ENCODE results near the gene SSH2. TPM values are rescaled to one million over a fixed set of nuclear protein-coding genes. Genes with fewer than 3 reads are reported as not detected.

Gene SSH2
- total RNA-seq, 1 donor from 2014 or later, result 37.6 TPM

- peak overlapping the region; percentile 82 for H3K27ac ChIP-seq
- TF ChIP-seq POLR2A (IDR thresholded peaks at IDR 0.05), result peak in 1 of 2 donors; percentile 44
- peak in 1 of 2 donors; percentile 73 for TF ChIP-seq POLR2AphosphoS5 (IDR thresholded peaks at IDR 0.05; ENCODE audit: insufficient read depth in 1 of 2, low read depth in 1 of 2)
- no peak for TF ChIP-seq CTCF (IDR thresholded peaks at IDR 0.05)
- peaks cover 21% of the 10 kb centered on the region for H3K4me1 ChIP-seq
- H3K27me3 ChIP-seq, result no peaks in the 10 kb centered on the region
- H3K36me3 ChIP-seq, result no peaks in the 10 kb centered on the region
- H3K4me3 ChIP-seq, result peak overlapping the region; percentile 66 to 72
- intact Hi-C loops (cut with DNase I), result no loop called here
- no peak for DNase-seq (ENCODE audit: extremely low spot score in 2 of 2)
- H3K9me3 ChIP-seq, result no peaks in the 10 kb centered on the region
These were observed 168.8 kb downstream of the SSH2 start for GRCh38 chr17:29761040-29761761.

- TF ChIP-seq POLR2AphosphoS5 (IDR thresholded peaks at IDR 0.05; ENCODE audit: insufficient read depth in 1 of 2, low read depth in 1 of 2), result no peak
- no peak for TF ChIP-seq CTCF (IDR thresholded peaks at IDR 0.05)
- TF ChIP-seq POLR2A (IDR thresholded peaks at IDR 0.05), result no peak
- H3K4me3 ChIP-seq, result peak overlapping the region; percentile 66 to 72
- no peak for DNase-seq (ENCODE audit: extremely low spot score in 2 of 2)
- peaks cover 21% of the 10 kb centered on the region for H3K4me1 ChIP-seq
- no peaks in the 10 kb centered on the region for H3K9me3 ChIP-seq
- no peaks in the 10 kb centered on the region for H3K27me3 ChIP-seq
- intact Hi-C loops (cut with DNase I), result no loop called here
- no peaks in the 10 kb centered on the region for H3K36me3 ChIP-seq
- peak overlapping the region; percentile 82 for H3K27ac ChIP-seq
These were observed 169.6 kb downstream of the SSH2 start for GRCh38 chr17:29760279-29761039.

- Histone ChIP-seq H3K27ac (no peak overlapping the region), H3K4me1 (peaks cover 21% of the 10 kb centered on the region), H3K9me3 (no peaks in the 10 kb centered on the region), H3K27me3 (no peaks in the 10 kb centered on the region), H3K4me3 (no peak overlapping the region), H3K36me3 (peaks cover 0 to 4% of the 10 kb centered on the region in 2 donors)
- DNase-seq (ENCODE audit: extremely low spot score in 2 of 2), result no peak
- intact Hi-C loops (cut with DNase I), result no loop called here
- TF ChIP-seq POLR2A (IDR thresholded peaks at IDR 0.05), result no peak
- no peak for TF ChIP-seq POLR2AphosphoS5 (IDR thresholded peaks at IDR 0.05; ENCODE audit: insufficient read depth in 1 of 2, low read depth in 1 of 2)
- TF ChIP-seq CTCF (IDR thresholded peaks at IDR 0.05), result no peak
These were observed 171.8 kb downstream of the SSH2 start for GRCh38 chr17:29758255-29758654.

GRCh38 chr17:29757788-29758187 is 172.2 kb downstream of the SSH2 start:
- DNase-seq (ENCODE audit: extremely low spot score in 2 of 2), result no peak
- H3K9me3 ChIP-seq, result no peaks in the 10 kb centered on the region
- peaks cover 21% of the 10 kb centered on the region for H3K4me1 ChIP-seq
- H3K27me3 ChIP-seq, result no peaks in the 10 kb centered on the region
- no peak overlapping the region for H3K27ac ChIP-seq
- TF ChIP-seq POLR2AphosphoS5 (IDR thresholded peaks at IDR 0.05; ENCODE audit: insufficient read depth in 1 of 2, low read depth in 1 of 2) (no peak), CTCF (IDR thresholded peaks at IDR 0.05) (no peak), POLR2A (IDR thresholded peaks at IDR 0.05) (no peak)
- no peak overlapping the region for H3K4me3 ChIP-seq
- intact Hi-C loops (cut with DNase I), result no loop called here
- peaks cover 0 to 7% of the 10 kb centered on the region in 2 donors for H3K36me3 ChIP-seq
